HG02970 (cell line): ENCODE measurements around the gene HNRNPK.

Experiments
- ATAC-seq: cut with Tn5 transposase; IDR thresholded peaks from one replicate; pipeline ENCODE4 v1.9.1; 2021; ENCODE audit warnings: mild to moderate bottlenecking, moderate library complexity, moderate number of reproducible peaks; ENCODE audit not compliant: unreplicated experiment, low FRiP score

HNRNPK gene

GRCh38 chr9:83979812-83980394 lies at the start of gene HNRNPK:
HNRNPK (minus strand) TSS chr9:83980215; CDS start chr9:83978252, 1,963 bp downstream.
- peak; percentile 79 for ATAC-seq

GRCh38 chr9:84027201-84027600 lies 47.2 kb upstream of the HNRNPK start:
- no peak for ATAC-seq

GRCh38 chr9:84024041-84024575 lies 44.1 kb upstream of the HNRNPK start:
- no peak for ATAC-seq

- ATAC-seq, result no peak
Measured at GRCh38 chr9:84007662-84008061, 27.6 kb upstream of the HNRNPK start.

DNA sequence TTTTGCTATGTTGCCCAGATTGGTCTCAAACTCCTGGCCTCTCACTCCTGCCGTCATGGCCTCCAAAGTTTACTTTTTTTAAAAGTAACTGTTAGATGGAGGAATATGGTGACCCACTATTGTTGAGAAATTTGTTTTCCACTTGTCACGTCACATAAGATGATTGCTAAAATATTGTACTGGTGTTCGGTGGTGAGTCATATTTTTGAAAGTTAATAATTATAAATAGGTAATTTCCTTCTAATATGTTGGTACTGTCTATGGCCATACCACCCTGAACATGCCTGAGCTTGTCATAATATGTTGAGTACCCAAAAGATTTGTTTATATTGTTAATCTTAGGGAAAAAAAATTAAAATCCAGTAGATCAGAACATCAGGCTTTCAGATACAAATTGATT lies 23.2 kb upstream of the HNRNPK start:
- no peak for ATAC-seq

DNA sequence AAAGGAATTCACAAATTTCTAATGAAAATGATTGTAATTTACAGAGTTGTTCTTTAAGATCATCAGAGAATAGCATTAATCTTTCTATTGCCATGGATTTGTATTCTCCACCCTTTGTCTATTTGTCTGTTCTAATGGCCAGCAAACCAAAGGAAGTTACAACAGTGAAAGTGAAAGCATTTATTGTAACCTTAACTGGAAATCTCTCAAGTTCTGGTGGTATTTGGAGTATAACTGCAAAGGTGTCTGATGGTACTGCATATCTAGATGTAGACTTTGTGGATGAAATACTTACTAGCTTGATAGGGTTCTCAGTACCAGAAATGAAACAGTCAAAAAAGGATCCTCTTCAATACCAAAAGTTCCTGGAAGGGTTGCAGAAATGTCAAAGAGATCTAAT lies 22.3 kb upstream of the HNRNPK start:
- ATAC-seq, result no peak

GRCh38 chr9:84001621-84002020 lies 21.6 kb upstream of the HNRNPK start:
- no peak for ATAC-seq

DNA sequence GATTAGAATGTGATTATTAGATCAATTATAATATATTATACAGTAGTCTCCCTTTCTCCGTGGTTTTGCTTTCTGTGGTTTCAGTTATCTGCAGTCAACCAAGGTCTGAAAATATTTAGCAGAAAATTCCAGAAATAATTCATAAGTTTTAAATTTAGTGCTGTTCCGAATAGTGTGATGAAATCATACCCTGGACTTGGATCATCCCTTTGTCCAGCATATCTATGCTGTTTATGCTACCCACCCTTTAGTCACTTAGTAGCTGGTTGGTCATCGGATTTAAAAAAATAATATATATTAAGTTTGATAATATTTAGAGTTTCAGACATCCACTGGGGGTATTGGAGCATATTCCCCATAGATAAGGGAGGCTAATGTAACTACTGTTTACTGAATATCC lies 20.2 kb upstream of the HNRNPK start:
- no peak for ATAC-seq

DNA sequence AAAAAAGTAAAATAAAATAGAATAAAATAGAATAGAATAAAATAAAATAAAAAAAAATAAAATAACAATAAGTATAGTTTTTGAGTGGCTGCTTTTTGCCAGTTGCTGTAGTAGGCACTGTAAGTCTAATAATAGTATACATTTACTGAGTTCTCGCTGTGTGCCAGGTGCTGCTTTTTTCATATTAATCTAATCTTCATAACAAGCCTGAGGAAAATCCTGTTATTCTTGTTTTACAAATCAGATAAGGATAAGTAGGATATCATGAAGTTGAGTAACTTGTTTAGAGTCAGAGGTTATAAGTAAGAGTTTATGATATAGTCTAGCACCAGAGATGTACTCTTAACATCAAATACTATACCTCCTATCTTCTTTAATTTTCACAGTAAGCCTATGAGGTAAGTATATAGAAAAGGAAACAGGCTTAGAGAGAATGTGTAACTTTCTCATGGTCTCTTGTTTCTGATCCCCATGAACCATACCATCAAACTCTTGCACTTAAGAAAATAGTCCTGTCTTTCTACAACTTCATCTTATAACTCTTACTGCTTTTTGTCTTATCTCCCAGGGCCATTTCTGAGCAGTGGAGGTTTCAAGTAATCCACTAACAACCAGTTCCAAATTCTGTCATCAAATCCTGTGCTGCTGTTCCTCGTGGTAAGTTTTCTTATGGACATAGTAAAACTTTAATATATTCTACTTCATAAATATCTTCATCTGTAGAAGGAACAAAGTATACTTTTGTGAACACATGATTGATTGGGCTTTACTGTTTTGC lies 19.3 kb upstream of the HNRNPK start:
- no peak for ATAC-seq

DNA sequence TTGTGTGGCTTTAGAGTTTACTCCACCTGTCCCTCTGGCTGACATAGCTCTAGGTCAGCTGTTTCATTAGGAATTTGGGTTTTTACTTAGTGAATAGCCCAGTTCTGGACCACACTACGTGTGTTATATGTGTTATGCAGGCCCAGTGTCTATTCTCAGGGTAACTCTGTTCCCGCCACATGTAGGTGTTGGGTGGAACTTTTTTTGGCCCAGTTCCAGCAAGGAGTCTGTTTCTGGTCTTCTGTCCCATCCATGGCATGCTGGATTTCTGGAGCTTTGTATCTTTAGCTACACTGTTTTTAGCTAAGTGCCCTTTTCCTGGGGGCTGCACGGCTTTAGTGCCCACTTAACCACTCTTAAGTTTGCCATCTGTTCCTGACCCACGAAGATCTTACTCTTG lies 16.1 kb upstream of the HNRNPK start:
- ATAC-seq, result no peak

GRCh38 chr9:83992901-83993300 lies 12.9 kb upstream of the HNRNPK start:
- no peak for ATAC-seq

GRCh38 chr9:83992407-83992806 lies 12.4 kb upstream of the HNRNPK start:
- no peak for ATAC-seq

GRCh38 chr9:83991355-83991754 lies 11.3 kb upstream of the HNRNPK start:
- ATAC-seq, result no peak

- ATAC-seq, result no peak
Measured at GRCh38 chr9:83988411-83988810, 8.4 kb upstream of the HNRNPK start.

GRCh38 chr9:83987402-83987791 lies 7.4 kb upstream of the HNRNPK start:
- ATAC-seq, result no peak

GRCh38 chr9:83986765-83987401 lies 6.9 kb upstream of the HNRNPK start:
- no peak for ATAC-seq

DNA sequence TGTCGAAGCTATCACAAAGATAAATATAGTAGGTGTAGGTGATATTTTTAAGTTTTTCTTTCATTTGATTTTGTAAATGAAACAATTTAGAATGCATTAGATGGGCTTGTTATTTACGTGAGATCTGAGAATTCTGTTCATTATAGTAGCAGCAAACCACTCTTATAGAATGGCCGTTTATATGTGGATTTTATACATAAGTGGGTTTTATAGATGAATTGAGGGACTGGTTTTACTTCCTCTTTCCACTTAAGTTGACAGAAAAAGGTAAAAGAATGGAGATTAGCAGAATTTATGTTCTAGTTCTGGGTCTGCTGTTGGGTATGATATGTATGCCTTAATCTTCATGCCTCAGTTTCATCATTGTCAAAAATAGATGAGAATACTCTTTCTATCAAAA lies 6.2 kb upstream of the HNRNPK start:
- ATAC-seq, result no peak

- no peak for ATAC-seq
Measured at GRCh38 chr9:83981126-83981871, 1.3 kb upstream of the HNRNPK start.

GRCh38 chr9:83980395-83981125 lies 545 bp upstream of the HNRNPK start, which contains the start of gene RMI1:
RMI1 (plus strand) TSS chr9:83980805; CDS start chr9:84000987, 20,182 bp downstream.
- ATAC-seq, result peak; percentile 61
